HG02981 (cell line): ENCODE results near the gene CHD6.

ENCODE experiments used
- ATAC-seq: cut with Tn5 transposase; IDR thresholded peaks from one replicate; pipeline ENCODE4 v1.9.1; 2021; ENCODE audit warnings: mild to moderate bottlenecking, moderate library complexity; ENCODE audit not compliant: unreplicated experiment

The CHD6 gene

GRCh38 chr20:41356951-41357350, 261.2 kb downstream of the CHD6 start:
- ATAC-seq = no peak

GRCh38 chr20:41355598-41356203, 262.5 kb downstream of the CHD6 start:
- ATAC-seq = no peak

GRCh38 chr20:41355192-41355591, 263.0 kb downstream of the CHD6 start:
- ATAC-seq = no peak

GRCh38 chr20:41353530-41353929, 264.6 kb downstream of the CHD6 start:
- no peak for ATAC-seq

- ATAC-seq = no peak
Observed at GRCh38 chr20:41352666-41353065, 265.5 kb downstream of the CHD6 start.

GRCh38 chr20:41352106-41352505, 266.1 kb downstream of the CHD6 start:
- ATAC-seq = no peak
